SK-N-MC (cell line): Measurements from ENCODE around the gene IL4.

Experiments used
- DNase-seq: peaks from one replicate; pipeline ENCODE4 v3.0.0-alpha.2; 2011; ENCODE audit warnings: low read depth, low spot score
- H3K27ac ChIP-seq: fragments of 200-600 bp; sonication (generic); 2 replicates; pipeline ENCODE4 v1.5.1; 2016; ENCODE audit warnings: mixed run types
- H3K36me3 ChIP-seq: fragments of 200-600 bp; sonication (generic); 2 replicates; pipeline ENCODE4 v1.6.1; 2017; ENCODE audit warnings: antibody characterized with exemption, low read length, mixed read lengths; ENCODE audit not compliant: insufficient read depth
- H3K4me3 ChIP-seq: fragments of 200-600 bp; sonication (generic); 2 replicates; pipeline ENCODE4 v1.5.1; 2016
- H3K9ac ChIP-seq: fragments of 200-600 bp; sonication (generic); 2 replicates; pipeline ENCODE4 v1.8.0; 2017; ENCODE audit warnings: mixed run types, mixed read lengths; ENCODE audit not compliant: insufficient read length
- H3K9me3 ChIP-seq: fragments of 200-600 bp; sonication (generic); 2 replicates; pipeline ENCODE4 v1.6.1; 2017; ENCODE audit warnings: low read depth, mild to moderate bottlenecking, antibody characterized with exemption, low read length, moderate library complexity, mixed read lengths
- EZH2 ChIP-seq: fragments of 200-600 bp; sonication (generic); IDR thresholded peaks from one replicate; pipeline ENCODE4 v1.6.1; 2017; ENCODE audit warnings: antibody characterized with exemption
- FOXP2 ChIP-seq: optimal IDR thresholded peaks from 2 replicates; pipeline ENCODE3; 2011; ENCODE audit warnings: mild to moderate bottlenecking, moderate library complexity; ENCODE audit not compliant: insufficient read depth; ENCODE audit errors: extremely low read length, control extremely low read depth
- POLR2AphosphoS5 ChIP-seq: IDR thresholded peaks from 2 replicates; pipeline ENCODE4 v1.6.1; 2012; ENCODE audit warnings: mild to moderate bottlenecking, low read depth, low read length, borderline replicate concordance

IL4 gene

DNA sequence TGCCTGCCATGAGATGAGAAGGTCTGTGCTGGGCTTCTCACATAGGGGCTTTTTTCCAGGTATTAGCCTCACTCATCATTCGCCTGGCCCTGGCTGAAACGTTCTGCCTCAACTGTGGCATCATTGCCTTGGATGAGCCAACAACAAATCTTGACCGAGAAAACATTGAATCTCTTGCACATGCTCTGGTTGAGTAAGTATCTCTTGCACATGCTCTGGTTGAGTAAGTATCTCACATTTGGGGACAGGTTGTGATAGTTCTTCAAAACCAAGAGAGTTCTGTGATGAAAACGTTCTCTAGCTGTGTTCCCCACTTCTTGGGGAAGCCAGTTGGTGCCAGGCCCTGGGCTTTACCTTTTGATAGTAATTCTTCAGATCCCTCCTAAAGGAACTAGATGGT, 33.2 kb upstream of the IL4 start:
- no peak overlapping the region for H3K9ac ChIP-seq
- no peak overlapping the region for H3K4me3 ChIP-seq
- H3K36me3 ChIP-seq = peaks cover 60% of the 10 kb centered on the region
- no peak overlapping the region for H3K27ac ChIP-seq
- H3K9me3 ChIP-seq = no peaks in the 10 kb centered on the region
- TF ChIP-seq EZH2 (no peak), FOXP2 (no peak), POLR2AphosphoS5 (no peak)
- DNase-seq = no peak

DNA sequence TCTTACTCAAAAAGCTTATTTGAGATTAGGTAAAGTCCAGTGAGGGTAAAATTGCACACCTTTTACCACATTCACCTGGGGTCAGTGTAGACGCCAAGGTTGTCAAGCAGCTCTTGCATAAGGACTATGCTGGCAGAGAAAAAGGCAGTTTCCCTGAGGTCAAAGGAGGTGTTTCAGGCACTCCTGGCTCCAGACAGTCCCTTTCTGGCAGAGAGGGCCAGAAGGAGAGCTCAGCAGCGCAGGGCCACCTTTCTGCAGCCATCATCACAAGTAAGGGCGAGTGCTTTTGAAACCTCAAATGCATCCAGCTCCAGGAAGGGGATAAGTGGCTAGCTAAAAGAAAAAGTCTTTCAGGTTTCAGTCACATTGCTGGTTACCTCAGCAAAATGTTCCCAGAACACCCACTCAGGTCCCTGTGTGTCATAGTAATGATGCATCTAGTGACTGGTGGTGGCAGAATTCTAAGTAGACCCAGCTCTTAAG, 32.5 kb upstream of the IL4 start:
- Histone ChIP-seq H3K9ac (no peak overlapping the region), H3K36me3 (peaks cover 55% of the 10 kb centered on the region), H3K27ac (no peak overlapping the region), H3K9me3 (no peaks in the 10 kb centered on the region), H3K4me3 (no peak overlapping the region)
- TF ChIP-seq FOXP2 = no peak
- TF ChIP-seq EZH2 = no peak
- TF ChIP-seq POLR2AphosphoS5 = no peak
- DNase-seq = no peak

DNA sequence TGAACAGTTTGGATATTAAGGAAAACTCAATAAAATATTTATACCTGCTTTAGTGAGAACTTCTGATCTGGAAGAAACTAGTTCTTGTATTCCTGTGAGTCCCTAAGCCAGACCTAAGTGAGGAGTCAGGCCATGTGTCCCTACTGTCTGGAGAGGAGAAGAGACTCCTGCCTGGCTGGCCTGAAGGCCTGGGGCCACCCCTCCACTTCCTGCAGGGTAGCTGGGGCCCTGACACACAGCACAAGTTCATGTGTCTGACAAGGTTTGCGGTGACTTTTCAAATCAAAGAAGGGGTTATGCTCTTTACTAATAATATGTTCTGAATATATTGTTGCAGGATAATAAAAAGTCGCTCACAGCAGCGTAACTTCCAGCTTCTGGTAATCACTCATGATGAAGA, 31.9 kb upstream of the IL4 start:
- TF ChIP-seq POLR2AphosphoS5 (no peak), EZH2 (no peak), FOXP2 (no peak)
- H3K9ac ChIP-seq = no peak overlapping the region
- H3K36me3 ChIP-seq = peaks cover 52% of the 10 kb centered on the region
- no peak overlapping the region for H3K4me3 ChIP-seq
- H3K9me3 ChIP-seq = no peaks in the 10 kb centered on the region
- no peak for DNase-seq
- no peak overlapping the region for H3K27ac ChIP-seq

DNA sequence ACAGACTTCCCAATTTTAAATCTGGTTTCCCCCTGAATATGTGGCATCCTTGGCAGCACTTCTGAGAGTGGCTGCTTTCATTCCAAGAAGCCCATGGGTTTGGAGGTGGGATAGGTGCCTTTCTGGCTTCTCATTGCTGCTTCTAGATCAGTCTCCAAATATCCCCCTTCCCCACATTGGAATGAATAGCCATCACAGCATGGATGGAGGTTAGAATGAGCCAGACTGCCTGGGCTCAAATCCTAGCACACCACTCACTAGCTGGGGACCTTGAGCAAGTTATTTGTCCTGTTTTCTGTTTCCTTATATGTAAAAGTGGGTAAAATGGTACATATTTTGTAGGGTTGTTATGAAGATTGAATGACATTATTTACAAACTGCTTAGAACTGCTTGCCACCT, 29.6 kb upstream of the IL4 start:
- H3K27ac ChIP-seq = no peak overlapping the region
- TF ChIP-seq FOXP2 (no peak), EZH2 (no peak), POLR2AphosphoS5 (no peak)
- peaks cover 32% of the 10 kb centered on the region for H3K36me3 ChIP-seq
- no peak overlapping the region for H3K9ac ChIP-seq
- no peaks in the 10 kb centered on the region for H3K9me3 ChIP-seq
- DNase-seq = no peak
- no peak overlapping the region for H3K4me3 ChIP-seq

DNA sequence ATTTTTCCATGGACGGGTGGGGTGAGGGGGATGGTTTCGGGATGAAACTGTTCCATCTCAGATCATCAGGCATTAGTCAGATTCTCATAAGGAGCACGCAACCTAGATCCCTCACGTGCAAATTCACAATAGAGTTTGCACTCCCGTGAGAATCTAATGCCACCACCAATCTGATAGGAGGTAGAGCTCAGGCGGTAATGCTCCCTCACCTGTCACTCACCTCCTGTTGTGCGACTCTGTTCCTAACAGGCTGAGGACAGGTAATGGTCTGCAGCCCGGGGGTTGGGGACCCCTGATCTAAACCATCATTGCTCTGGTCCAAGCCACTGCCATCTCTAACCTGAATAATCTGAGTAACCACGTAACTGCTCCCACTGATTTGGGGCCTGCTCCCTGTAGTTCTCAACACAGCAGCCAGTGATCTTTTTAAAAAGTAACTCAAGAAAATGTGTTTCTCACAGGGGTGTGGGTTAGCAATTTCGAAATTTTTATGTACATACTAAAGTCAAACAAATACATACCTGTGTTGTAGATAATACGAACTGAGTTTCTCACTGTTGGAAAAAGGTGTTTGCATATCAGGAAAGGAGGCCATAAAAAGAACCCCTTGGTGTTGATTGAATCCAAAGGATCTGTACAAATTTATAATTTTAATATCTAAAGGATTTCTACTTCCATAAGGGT, 27.1 kb upstream of the IL4 start:
- Histone ChIP-seq H3K9ac (no peak overlapping the region), H3K9me3 (no peaks in the 10 kb centered on the region), H3K4me3 (no peak overlapping the region), H3K36me3 (peaks cover 15% of the 10 kb centered on the region; the same call in 1 of the 2 replicates), H3K27ac (no peak overlapping the region)
- no peak for DNase-seq
- TF ChIP-seq EZH2 (no peak), POLR2AphosphoS5 (no peak), FOXP2 (no peak)

DNA sequence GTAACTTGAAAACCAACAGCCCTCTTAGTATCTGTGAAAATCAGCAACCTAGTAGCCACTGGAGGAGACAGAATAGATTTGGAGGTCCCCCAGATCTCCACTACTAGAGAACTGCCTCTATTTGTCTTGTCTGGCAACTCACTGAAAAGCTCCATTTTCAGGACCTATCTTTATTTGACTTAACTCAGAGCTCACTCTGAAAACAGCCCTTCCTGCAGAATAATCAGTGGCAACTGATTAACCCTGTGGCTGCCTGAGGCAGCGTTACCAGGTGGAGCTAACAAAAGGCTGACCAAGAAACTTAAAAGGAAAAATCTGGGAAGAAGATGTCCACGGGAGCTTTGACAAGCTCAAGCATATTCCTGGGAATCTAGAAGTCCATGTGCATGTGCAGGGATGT, 26.3 kb upstream of the IL4 start:
- H3K9me3 ChIP-seq = no peaks in the 10 kb centered on the region
- H3K9ac ChIP-seq = no peak overlapping the region
- TF ChIP-seq POLR2AphosphoS5 (no peak), EZH2 (no peak), FOXP2 (no peak)
- peaks cover 8% of the 10 kb centered on the region; the same call in 1 of the 2 replicates for H3K36me3 ChIP-seq
- no peak overlapping the region for H3K4me3 ChIP-seq
- H3K27ac ChIP-seq = no peak overlapping the region
- no peak for DNase-seq

DNA sequence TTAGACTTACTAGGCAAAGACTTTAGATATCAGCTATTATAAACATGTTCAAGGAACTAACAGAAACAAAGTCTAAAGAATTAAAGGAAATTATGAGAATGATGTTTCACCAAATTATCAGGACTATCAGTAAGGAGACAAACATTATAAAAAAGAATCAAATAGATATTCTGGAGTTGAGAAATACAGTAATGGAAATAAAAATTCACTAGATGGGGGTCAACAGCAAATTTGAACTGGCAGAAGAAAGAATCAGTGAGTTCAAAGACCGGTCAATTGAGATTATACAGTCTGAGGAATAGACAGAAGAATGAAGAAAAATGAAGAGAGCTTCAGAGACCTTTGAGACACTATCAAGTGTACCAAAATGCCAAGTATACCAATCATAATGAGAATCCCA, 25.4 kb upstream of the IL4 start:
- 0 out of 2 replicates have a peak, but pooled peaks cover under 1% of the 10 kb centered on the region for H3K36me3 ChIP-seq
- TF ChIP-seq POLR2AphosphoS5 (0 out of 2 replicates have a peak, but pooled peaks have one; percentile 12), EZH2 (no peak), FOXP2 (no peak)
- H3K9me3 ChIP-seq = no peaks in the 10 kb centered on the region
- no peak overlapping the region for H3K27ac ChIP-seq
- no peak overlapping the region for H3K4me3 ChIP-seq
- H3K9ac ChIP-seq = no peak overlapping the region
- no peak for DNase-seq

DNA sequence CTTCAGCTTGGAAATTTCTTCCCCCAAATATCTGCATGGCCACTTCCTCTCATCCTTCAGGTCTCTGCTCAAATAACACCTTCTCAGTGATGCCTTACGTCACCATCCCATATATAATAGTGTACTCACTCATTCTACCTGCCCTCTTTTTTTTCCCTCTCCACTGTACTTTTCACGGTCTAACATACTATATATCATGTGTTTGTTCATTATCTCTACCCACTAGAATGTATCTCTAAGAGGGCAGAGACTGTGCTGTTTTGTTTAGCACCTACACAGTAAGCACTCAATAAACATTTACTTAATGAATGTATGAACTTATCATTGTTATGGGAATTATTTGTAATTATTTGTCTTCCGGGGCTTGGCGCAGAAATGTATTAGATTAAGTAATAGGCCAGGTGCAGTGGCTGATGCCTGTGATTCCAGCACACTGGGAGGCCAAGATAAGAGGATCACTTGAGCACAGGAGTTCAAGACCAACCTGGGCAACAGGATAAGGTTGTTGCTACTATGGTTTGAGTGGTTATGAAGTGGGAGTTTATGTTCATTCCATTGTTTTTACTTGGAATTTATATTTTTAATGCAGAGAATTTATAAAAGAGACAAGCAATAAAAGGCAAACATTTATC, 21.8 kb upstream of the IL4 start:
- DNase-seq = no peak
- TF ChIP-seq EZH2 (no peak), FOXP2 (no peak), POLR2AphosphoS5 (no peak)
- H3K27ac ChIP-seq = no peak overlapping the region
- no peaks in the 10 kb centered on the region for H3K36me3 ChIP-seq
- H3K9ac ChIP-seq = no peak overlapping the region
- H3K9me3 ChIP-seq = no peaks in the 10 kb centered on the region
- no peak overlapping the region for H3K4me3 ChIP-seq

DNA sequence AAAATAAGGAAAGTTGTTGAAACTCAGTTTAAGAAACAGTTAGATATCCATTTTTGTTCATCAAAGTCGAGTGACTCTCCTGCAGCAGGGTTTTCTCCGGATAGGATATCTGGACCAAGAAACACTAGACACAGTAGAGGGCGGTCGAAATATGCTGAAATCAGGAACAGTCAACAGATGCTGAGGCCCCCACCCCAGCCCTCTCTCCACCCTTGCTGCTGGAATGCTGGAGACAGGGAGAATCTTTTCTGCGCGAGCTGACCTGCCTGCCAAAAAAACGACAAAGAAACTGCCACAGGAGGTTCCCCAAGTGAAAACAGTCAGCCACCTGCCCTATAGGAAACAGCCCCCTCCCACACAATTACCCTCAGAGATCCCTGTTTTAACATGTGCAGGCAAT, 20.1 kb upstream of the IL4 start:
- no peak for TF ChIP-seq POLR2AphosphoS5
- no peak for TF ChIP-seq FOXP2
- no peak for TF ChIP-seq EZH2
- H3K4me3 ChIP-seq = no peak overlapping the region
- H3K9me3 ChIP-seq = no peaks in the 10 kb centered on the region
- H3K36me3 ChIP-seq = no peaks in the 10 kb centered on the region
- H3K9ac ChIP-seq = no peak overlapping the region
- H3K27ac ChIP-seq = no peak overlapping the region
- DNase-seq = no peak
